Endothelial cell of umbilical vein (primary cell): ENCODE results near the gene PPP6R1.

Experiments
- EZH2 ChIP-seq: IDR thresholded peaks from 2 replicates; pipeline ENCODE4 v1.6.1; 2012; ENCODE audit warnings: borderline replicate concordance, low read depth, mild to moderate bottlenecking, moderate library complexity, low read length, inconsistent platforms; ENCODE audit not compliant: severe bottlenecking
- FOS ChIP-seq: IDR thresholded peaks from 2 replicates; pipeline ENCODE4 v1.6.1; 2011; ENCODE audit warnings: mild to moderate bottlenecking, low read length, moderate library complexity, borderline replicate concordance; ENCODE audit not compliant: insufficient read depth
- GATA2 ChIP-seq: IDR thresholded peaks from 2 replicates; pipeline ENCODE4 v1.7.0; 2011; ENCODE audit warnings: low read depth, mild to moderate bottlenecking, moderate library complexity, mixed read lengths, low read length; ENCODE audit not compliant: insufficient read length, insufficient read depth
- JUN ChIP-seq: IDR thresholded peaks from 2 replicates; pipeline ENCODE4 v1.6.1; 2011; ENCODE audit warnings: borderline replicate concordance, low read depth; ENCODE audit not compliant: insufficient read length, insufficient read depth
- MAX ChIP-seq: IDR thresholded peaks from 2 replicates; pipeline ENCODE4 v1.6.1; 2011; ENCODE audit not compliant: insufficient read depth, insufficient read length
- POLR2A ChIP-seq: IDR thresholded peaks from 2 replicates; pipeline ENCODE4 v1.6.1; 2012; ENCODE audit warnings: low read depth, mild to moderate bottlenecking, control low read depth, low read length
- POLR2AphosphoS5 ChIP-seq: IDR thresholded peaks from 2 replicates; pipeline ENCODE4 v1.6.1; 2012; ENCODE audit warnings: low read depth, mild to moderate bottlenecking, control low read depth, low read length, moderate library complexity; ENCODE audit not compliant: insufficient read depth
- TF ChIP-seq, protein P1 (sequence below), 2 donors: IDR thresholded peaks; 1 replicate in 1 of 2; 2 replicates in 1 of 2; pipeline ENCODE4 v1.5.1; 2011; ENCODE audit warnings: low read length in 2 of 2, mild to moderate bottlenecking in 2 of 2, moderate library complexity in 2 of 2, control low read depth in 1 of 2, inconsistent platforms in 1 of 2, low read depth in 1 of 2; ENCODE audit not compliant: insufficient read depth in 1 of 2; ENCODE audit errors: extremely low read depth in 1 of 2

DNA sequence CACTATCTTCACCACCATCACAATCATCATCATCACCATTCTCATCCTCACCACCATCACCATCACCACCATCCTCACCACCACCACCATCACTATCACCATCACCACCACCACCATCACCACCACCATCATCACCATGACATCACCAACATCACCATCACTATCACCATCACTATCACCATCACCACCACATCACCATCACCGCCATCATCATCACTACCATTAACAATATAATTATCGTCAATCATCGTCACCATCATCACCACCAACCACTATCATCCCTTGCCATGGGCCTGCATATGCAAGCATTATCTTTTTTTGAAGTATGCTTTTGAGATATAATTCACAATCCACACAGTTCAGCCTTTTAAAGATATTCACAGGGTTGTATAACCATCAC is 7.6 kb upstream of the PPP6R1 start:
- TF ChIP-seq FOS (no peak), POLR2A (no peak), EZH2 (no peak), MAX (no peak), JUN (no peak), POLR2AphosphoS5 (no peak), GATA2 (no peak)
- TF ChIP-seq, protein P1, sequence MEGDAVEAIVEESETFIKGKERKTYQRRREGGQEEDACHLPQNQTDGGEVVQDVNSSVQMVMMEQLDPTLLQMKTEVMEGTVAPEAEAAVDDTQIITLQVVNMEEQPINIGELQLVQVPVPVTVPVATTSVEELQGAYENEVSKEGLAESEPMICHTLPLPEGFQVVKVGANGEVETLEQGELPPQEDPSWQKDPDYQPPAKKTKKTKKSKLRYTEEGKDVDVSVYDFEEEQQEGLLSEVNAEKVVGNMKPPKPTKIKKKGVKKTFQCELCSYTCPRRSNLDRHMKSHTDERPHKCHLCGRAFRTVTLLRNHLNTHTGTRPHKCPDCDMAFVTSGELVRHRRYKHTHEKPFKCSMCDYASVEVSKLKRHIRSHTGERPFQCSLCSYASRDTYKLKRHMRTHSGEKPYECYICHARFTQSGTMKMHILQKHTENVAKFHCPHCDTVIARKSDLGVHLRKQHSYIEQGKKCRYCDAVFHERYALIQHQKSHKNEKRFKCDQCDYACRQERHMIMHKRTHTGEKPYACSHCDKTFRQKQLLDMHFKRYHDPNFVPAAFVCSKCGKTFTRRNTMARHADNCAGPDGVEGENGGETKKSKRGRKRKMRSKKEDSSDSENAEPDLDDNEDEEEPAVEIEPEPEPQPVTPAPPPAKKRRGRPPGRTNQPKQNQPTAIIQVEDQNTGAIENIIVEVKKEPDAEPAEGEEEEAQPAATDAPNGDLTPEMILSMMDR (IDR thresholded peaks at IDR 0.05; ENCODE audit: extremely low read depth in 1 of 2, insufficient read depth in 1 of 2, low read depth in 1 of 2, low read length in 2 of 2), result no peak
